RWPE2 (cell line): ENCODE measurements around the gene NTN1.

Experiments
- ATAC-seq: fragments of 200-7000 bp; cut with Tn5 transposase; 3 replicates; pipeline ENCODE4 v1.9.1; 2021; ENCODE audit warnings: low read depth
- DNase-seq: peaks from one replicate; pipeline ENCODE4 v3.0.0-alpha.2; 2020; ENCODE audit warnings: low spot score
- H3K27ac ChIP-seq: fragments of 450-650 bp; 2 replicates; pipeline ENCODE4 v1.5.1; 2017; ENCODE audit warnings: mild to moderate bottlenecking; ENCODE audit not compliant: poor library complexity, severe bottlenecking
- H3K27me3 ChIP-seq: fragments of 250-450 bp; sonication (Bioruptor Pico); 2 replicates; pipeline ENCODE4 v1.5.1; 2021; ENCODE audit warnings: mild to moderate bottlenecking, moderate library complexity; ENCODE audit not compliant: insufficient read depth, poor library complexity, severe bottlenecking
- H3K36me3 ChIP-seq: fragments of 250-450 bp; sonication (Bioruptor Pico); 2 replicates; pipeline ENCODE4 v1.5.1; 2020; ENCODE audit warnings: low read depth, mild to moderate bottlenecking, moderate library complexity
- H3K4me1 ChIP-seq: fragments of 250-450 bp; sonication (Bioruptor Pico); 2 replicates; pipeline ENCODE4 v1.5.1; 2021; ENCODE audit warnings: mild to moderate bottlenecking, moderate library complexity; ENCODE audit not compliant: insufficient read depth, poor library complexity, severe bottlenecking
- H3K4me3 ChIP-seq: fragments of 250-450 bp; sonication (Bioruptor Pico); 2 replicates; pipeline ENCODE4 v1.5.1; 2021; ENCODE audit warnings: mild to moderate bottlenecking, moderate library complexity; ENCODE audit not compliant: severe bottlenecking
- H3K9me3 ChIP-seq: fragments of 250-450 bp; sonication (Bioruptor Pico); 2 replicates; pipeline ENCODE4 v1.5.1; 2021; ENCODE audit warnings: mild to moderate bottlenecking, moderate library complexity; ENCODE audit not compliant: severe bottlenecking
- TF ChIP-seq, protein P1 (sequence below): fragments of 450-650 bp; IDR thresholded peaks from one replicate; pipeline ENCODE4 v1.5.1; 2017; ENCODE audit warnings: mild to moderate bottlenecking, moderate library complexity; ENCODE audit not compliant: poor library complexity, severe bottlenecking

The NTN1 gene

DNA sequence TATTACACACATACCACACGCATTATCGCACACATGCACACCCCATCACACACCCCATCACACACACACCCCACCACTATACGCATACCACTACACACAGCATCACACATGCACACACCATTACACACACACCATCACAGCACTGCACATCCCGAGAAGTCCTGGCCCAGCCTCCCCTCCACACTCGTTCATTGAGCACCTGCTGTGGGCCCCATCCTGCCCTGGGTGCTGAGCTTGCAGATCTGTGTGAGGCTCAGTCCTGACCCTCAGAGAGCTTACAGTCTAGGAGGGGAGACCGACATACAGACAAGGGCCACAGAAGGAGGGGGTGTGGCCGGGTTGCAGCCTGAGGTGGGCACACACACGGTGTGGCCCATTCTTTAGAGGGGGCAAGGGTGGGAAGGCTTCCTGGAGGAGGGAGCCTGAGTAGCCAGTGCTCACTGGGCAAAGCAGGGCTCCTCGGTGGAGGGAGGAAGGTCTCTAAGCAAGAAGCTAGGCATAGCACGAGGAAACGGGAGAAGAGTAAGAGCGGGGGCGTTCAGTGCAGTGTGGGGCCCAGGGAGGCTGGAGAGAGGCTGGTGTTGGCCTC, 206.6 kb downstream of the NTN1 start:
- H3K27me3 ChIP-seq, result no peaks in the 10 kb centered on the region
- no peak for ATAC-seq

DNA sequence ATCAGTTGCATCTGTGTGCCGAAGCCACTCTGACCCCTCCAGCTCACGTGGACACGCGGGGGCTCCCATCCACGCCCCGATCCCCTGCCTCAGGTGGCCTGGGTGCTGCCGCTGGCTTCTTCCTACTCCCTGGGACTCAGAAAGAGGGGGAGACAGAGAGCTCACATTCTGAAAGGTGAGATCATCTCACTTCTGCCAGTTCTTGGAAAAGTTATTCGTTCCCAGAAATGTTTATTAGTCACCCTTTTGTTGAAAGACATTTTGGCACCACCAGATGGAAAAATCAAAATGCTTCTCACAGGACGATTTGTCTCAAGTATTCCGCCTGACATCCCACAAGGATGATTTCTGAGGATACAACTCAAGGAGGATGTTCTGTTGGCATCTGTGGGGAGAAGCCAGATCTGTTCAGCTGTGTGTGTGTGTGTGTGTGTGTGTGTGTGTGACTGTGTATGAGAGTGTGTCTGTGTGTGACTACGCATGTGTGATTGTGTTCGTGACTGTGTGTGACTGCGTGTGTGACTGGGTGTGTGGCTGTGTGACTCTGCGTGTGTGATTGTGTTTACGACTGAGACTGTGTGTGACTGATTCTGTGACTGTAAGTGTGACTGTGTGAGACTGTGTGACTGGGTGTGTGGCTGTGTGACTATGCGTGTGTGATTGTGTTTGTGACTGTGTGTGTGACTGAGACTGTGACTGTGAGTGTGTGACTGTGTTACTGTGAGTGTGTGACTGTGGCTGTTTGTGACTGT, 207.3 kb downstream of the NTN1 start:
- no peaks in the 10 kb centered on the region for H3K27me3 ChIP-seq
- H3K4me1 ChIP-seq, result no peaks in the 10 kb centered on the region
- H3K36me3 ChIP-seq, result no peaks in the 10 kb centered on the region
- H3K9me3 ChIP-seq, result no peaks in the 10 kb centered on the region
- 0 out of 3 replicates have a peak, but pooled peaks have one; percentile 32 for ATAC-seq
- H3K27ac ChIP-seq, result no peak overlapping the region
- no peak overlapping the region for H3K4me3 ChIP-seq
- DNase-seq, result no peak
- TF ChIP-seq, protein P1, sequence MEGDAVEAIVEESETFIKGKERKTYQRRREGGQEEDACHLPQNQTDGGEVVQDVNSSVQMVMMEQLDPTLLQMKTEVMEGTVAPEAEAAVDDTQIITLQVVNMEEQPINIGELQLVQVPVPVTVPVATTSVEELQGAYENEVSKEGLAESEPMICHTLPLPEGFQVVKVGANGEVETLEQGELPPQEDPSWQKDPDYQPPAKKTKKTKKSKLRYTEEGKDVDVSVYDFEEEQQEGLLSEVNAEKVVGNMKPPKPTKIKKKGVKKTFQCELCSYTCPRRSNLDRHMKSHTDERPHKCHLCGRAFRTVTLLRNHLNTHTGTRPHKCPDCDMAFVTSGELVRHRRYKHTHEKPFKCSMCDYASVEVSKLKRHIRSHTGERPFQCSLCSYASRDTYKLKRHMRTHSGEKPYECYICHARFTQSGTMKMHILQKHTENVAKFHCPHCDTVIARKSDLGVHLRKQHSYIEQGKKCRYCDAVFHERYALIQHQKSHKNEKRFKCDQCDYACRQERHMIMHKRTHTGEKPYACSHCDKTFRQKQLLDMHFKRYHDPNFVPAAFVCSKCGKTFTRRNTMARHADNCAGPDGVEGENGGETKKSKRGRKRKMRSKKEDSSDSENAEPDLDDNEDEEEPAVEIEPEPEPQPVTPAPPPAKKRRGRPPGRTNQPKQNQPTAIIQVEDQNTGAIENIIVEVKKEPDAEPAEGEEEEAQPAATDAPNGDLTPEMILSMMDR, result no peak

More for the DNA sequence above, 206.6 kb downstream of the NTN1 start:
- no peak for DNase-seq
- Histone ChIP-seq H3K4me1 (no peaks in the 10 kb centered on the region), H3K4me3 (no peak overlapping the region), H3K36me3 (no peaks in the 10 kb centered on the region), H3K27ac (no peak overlapping the region), H3K9me3 (no peaks in the 10 kb centered on the region)
- TF ChIP-seq, protein P1, result no peak

DNA sequence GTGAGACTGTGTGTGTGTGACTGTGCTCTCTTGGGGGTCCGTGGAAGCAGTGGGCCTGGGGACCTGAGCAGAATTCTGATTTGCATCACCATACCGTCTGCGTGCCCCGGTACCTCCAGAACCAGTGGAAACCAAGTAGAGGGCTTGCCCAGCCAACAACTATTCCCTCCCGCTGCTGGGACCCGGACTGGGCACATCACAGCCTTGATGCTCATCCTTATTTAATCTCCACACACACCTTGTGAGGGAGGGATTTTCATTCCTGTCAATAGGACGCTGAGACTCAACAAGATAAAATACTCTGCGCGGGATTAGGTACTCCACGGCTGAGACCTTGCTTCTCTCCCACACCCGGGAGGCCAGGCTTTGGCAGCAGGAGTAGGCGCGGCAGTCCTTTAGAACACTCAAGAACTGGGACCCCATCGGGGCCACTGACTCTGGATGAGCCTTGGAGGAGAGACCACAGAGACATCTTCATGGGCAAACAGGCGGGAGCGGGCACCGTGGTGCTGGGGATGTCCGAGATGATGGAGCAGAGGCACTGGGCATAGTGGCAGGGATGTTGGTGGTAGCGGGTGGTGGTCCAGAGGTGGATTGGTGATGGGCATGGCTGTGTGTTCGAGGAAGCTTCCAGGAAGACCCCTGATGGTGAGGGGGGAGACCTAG, 208.0 kb downstream of the NTN1 start:
- DNase-seq (no peak), ATAC-seq (no peak)
- Histone ChIP-seq H3K9me3 (no peaks in the 10 kb centered on the region), H3K4me3 (no peak overlapping the region), H3K27ac (no peak overlapping the region), H3K36me3 (no peaks in the 10 kb centered on the region), H3K4me1 (no peaks in the 10 kb centered on the region), H3K27me3 (no peaks in the 10 kb centered on the region)
- TF ChIP-seq, protein P1, result no peak

DNA sequence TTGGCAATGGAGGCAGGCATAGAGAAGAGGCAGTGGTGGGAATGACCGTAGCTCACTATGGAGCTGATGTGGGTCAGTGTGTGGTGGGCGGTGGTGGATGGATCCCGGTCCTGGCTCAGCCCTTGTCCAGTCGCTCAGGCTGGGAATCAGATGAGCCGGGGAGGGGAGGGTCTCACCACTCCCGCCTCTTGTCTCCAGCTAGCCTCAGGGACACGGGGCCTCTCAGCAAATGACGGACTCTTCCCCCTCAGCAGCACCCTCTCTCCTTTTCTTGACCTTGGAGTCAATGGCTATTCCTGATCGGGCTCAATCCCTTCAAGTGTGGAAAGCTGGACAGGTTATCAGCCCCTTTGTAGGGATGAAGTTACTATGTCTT, 208.5 kb downstream of the NTN1 start:
- ATAC-seq (no peak), DNase-seq (no peak)
- H3K36me3 ChIP-seq, result no peaks in the 10 kb centered on the region
- H3K4me3 ChIP-seq, result no peak overlapping the region
- no peaks in the 10 kb centered on the region for H3K9me3 ChIP-seq
- TF ChIP-seq, protein P1, result no peak
- no peaks in the 10 kb centered on the region for H3K27me3 ChIP-seq
- H3K27ac ChIP-seq, result no peak overlapping the region
- no peaks in the 10 kb centered on the region for H3K4me1 ChIP-seq
